Left renal cortex interstitium (tissue), 4 donors: ENCODE data around the gene TMEM79. TPM values are rescaled to one million over a fixed set of nuclear protein-coding genes. Genes with fewer than 3 reads are reported as not detected.

Experiments
- DNase-seq, 4 donors: peaks; one replicate each; pipeline ENCODE4 v3.0.0-alpha.2; 2013; ENCODE audit warnings: low read depth in 4 of 4, low spot score in 2 of 4, missing footprints in 1 of 4
- polyA plus RNA-seq, 4 donors: library from polyadenylated mRNA; unstranded; fragments of 120-200 nt; gene quantifications; one replicate each; pipeline ENCODE4 v1.2.1, GENCODE V29; 2013; ENCODE audit not compliant: insufficient read length in 4 of 4

The TMEM79 gene
- polyA plus RNA-seq, 4 donors = 4.8 to 8.2 (median 7.0) TPM

GRCh38 chr1:156262461-156263287 is 21.5 kb upstream of the TMEM79 start:
- no peak for DNase-seq

- no peak for DNase-seq
These were observed 20.9 kb upstream of the TMEM79 start for GRCh38 chr1:156263288-156263655.

DNA sequence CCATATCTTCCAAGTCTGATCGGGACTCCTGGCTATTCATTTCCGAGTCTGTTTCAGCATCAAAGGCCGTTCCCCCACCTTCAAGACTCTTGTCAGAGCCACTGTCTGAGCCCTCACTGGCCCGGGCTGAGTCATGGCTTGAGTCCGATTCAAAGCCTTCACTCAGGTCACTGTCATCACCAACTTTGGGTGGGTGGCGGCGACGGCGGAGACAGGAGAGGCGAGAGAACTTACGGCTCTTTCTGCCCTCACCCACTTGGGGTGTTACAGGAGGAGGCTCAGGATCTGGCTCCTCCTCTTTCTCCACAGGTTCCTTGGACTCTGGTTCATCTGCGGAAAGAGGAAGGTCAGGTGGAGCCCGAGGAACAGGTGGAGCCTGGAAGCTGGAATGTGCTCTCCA is 18.1 kb upstream of the TMEM79 start:
- no peak for DNase-seq

- no peak for DNase-seq
These were observed 15.8 kb upstream of the TMEM79 start for GRCh38 chr1:156268336-156268735.

DNA sequence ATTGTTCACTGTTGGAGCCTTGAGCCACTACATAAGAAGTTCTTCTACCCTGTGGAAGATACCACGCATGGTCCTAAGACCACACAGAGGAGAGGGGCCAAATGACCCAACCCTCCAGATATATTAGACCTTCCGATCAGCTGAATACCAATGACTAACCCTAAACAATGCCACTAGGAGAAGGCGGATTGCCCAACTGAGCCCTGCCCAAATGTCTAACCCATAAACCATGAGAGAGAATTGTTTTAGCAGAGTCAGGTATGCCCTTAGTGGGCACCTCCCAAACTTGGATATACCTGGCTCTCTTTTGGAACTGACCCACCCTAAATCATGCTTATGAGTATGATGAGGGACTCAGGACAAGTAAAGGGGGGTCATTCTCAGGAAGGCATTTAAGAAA is 13.8 kb upstream of the TMEM79 start:
- no peak for DNase-seq

GRCh38 chr1:156276532-156276931 is 7.6 kb upstream of the TMEM79 start:
- DNase-seq = no peak

- no peak for DNase-seq
These were observed 7.2 kb upstream of the TMEM79 start for GRCh38 chr1:156276966-156277381.

GRCh38 chr1:156279837-156280236 is 4.3 kb upstream of the TMEM79 start:
- DNase-seq = no peak

- no peak for DNase-seq
These were observed 2.8 kb upstream of the TMEM79 start for GRCh38 chr1:156281281-156281680.

DNA sequence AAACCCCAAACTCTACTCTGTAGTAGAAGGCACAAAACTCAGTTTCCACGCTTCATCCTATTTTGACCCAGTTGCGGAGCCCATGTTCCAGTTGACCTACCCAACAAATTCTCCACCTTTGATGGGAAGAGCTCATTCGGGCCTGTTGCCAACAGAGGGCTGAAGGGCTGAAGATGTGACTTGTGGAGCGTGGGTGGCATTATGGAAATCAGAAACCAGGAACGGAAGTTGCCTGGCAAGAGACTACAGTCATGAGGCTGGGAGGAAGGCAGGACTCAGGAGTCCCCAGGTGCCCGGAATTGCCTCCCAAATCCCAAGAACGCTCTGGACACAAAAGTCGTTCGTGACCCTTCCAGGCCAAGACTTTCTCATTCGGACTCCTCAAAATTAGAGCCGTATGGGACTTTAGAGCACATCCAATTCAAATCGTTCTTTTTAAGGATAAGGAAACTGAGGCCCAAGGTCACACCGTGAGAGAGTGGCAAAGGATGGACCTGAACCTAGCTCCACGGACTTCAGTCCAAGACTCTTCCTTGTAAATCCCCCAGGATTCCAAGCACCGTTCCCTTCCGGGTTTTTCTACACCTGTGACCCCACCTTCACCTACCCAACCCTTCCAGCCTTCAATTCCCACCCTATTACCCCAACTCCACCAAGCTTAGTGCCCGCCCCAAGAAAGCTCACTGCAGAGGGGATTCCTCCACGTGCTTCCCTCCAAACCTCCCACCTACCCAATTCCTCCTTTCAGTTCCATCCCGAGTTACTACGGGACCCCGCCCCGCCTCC is 2.2 kb upstream of the TMEM79 start:
- no peak for DNase-seq

- DNase-seq = peak; percentile 90 to 98 (median 96)
These were observed 1.5 kb upstream of the TMEM79 start, which contains the start of gene SMG5 for GRCh38 chr1:156282479-156283222. Gene SMG5 (minus strand): TSS chr1:156282825. CDS start chr1:156282680, 145 bp downstream.

GRCh38 chr1:156283521-156283920 is 604 bp upstream of the TMEM79 start:
- no peak for DNase-seq

GRCh38 chr1:156284757-156285156 is 632 bp downstream of the TMEM79 start:
- DNase-seq = no peak

- DNase-seq = no peak
These were observed 1.3 kb downstream of the TMEM79 start for GRCh38 chr1:156285437-156285836.

DNA sequence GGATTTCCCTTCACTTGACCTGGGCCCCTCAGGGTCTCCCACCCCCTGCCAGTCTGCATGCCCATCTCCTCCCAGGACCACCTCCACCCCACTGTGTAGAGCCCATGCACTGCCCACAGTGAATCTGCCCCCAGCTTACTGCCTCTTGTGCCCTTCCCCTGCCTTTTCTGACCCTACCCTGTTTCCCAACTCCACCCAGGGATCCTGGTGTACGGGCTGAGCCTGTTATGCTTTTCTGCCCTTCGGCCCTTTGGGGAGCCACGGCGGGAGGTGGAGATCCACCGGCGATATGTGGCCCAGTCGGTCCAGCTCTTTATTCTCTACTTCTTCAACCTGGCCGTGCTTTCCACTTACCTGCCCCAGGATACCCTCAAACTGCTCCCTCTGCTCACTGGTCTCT is 1.9 kb downstream of the TMEM79 start:
- no peak for DNase-seq

- DNase-seq = no peak
These were observed 5.7 kb downstream of the TMEM79 start for GRCh38 chr1:156289857-156290256.

GRCh38 chr1:156291226-156292061 is 7.3 kb downstream of the TMEM79 start:
- peak in 3 of 4 donors; percentile 46 to 71 (median 52) for DNase-seq

DNA sequence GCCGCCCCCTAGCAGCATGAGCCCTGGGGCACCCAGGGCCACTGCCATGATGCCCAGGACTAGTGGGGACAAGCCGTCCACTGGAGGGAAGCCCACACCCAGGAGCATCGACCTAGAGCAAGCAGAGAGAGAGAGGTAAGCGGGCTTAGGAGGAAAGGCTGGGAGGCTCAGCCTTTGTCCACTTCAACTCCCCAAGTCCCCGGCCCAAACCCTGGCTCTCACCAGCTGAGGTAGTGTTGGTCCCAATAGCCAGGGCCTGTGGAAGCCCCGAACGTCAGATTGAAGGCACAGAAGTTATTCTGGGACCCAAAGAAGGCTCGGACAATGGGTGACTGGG is 8.9 kb downstream of the TMEM79 start:
- DNase-seq = no peak

DNA sequence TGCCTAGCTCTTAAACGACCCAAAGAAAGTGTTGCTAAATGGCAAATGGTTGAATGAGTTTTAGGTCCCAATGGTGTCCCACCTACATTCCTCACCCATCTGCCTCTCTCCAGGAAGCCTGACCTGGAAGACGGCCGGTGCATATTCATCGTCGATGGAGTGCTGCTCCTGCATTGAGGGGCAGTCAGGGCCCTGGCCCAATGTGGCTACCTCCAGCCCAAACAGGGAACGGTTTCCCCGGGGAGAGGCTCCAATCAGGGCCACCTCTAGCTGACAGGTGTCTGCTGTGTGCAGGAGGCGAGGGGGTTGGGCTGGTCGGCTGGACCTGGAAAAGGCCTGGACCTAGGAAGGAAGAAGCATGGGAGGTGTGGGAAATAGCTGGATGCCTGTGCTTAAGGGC is 9.8 kb downstream of the TMEM79 start:
- DNase-seq = no peak

DNA sequence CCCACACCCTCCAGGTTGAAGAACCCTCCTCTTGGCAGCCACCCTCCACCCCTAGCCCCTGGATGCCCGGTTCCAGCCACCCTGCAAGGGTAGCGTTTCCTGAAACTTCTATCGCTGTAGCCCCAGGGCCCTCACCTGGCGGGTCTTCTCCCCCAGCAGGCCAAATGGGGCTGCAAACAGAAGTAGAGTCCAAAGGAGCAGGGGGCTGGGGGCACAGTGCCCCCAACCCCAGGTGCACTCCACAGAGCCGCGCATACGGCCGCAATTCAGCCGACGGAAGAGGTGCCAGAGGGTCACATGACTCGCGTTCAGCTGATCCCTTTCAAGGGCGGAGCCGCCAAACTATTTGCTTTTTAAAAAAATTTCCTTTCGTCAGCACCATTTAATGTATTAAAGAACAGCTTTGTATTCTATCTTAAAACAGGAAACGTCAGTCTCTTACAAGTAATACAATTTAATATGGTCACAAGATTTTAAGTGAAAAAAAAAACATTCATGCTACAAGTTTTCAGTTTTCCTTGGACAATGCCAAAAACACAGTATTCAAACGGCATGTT is 11.3 kb downstream of the TMEM79 start, which contains the start of gene GLMP:
Gene GLMP, minus strand, starts transcription at position 289 of the 557 bp plus-strand sequence. Its CDS starts 34 bp downstream, at position 255.
- peak in 2 of 4 donors; percentile 59 for DNase-seq
